SK-N-SH treated with all-trans-retinoic acid at 6 μM for 48 hours (cell line): ENCODE results near the gene LPIN3.

Experiments used
- ATAC-seq: fragments of 200-7000 bp; cut with Tn5 transposase; 3 replicates; pipeline ENCODE4 v1.9.1; 2020; ENCODE audit warnings: mild to moderate bottlenecking, moderate library complexity
- ARNTL ChIP-seq: fragments of 450-650 bp; formaldehyde crosslinking; IDR thresholded peaks from 2 replicates; pipeline ENCODE4 v1.5.0; 2020; ENCODE audit warnings: low read depth, mild to moderate bottlenecking, moderate library complexity, borderline replicate concordance
- BACH2 ChIP-seq: fragments of 250-450 bp; sonication (Bioruptor Pico); IDR thresholded peaks from 2 replicates; pipeline ENCODE4 v1.9.0; 2021; ENCODE audit warnings: mild to moderate bottlenecking, borderline replicate concordance
- CSDC2 ChIP-seq: fragments of 250-450 bp; sonication (Bioruptor Pico); IDR thresholded peaks from 2 replicates; pipeline ENCODE4 v1.5.0; 2020; ENCODE audit warnings: mild to moderate bottlenecking, moderate library complexity
- ESRRG ChIP-seq: fragments of 250-450 bp; sonication (Bioruptor Pico); IDR thresholded peaks from 2 replicates; pipeline ENCODE4 v1.6.1; 2021; ENCODE audit warnings: mild to moderate bottlenecking
- GLIS3 ChIP-seq: fragments of 250-450 bp; sonication (Bioruptor Pico); IDR thresholded peaks from 2 replicates; pipeline ENCODE4 v1.5.0; 2020; ENCODE audit warnings: mild to moderate bottlenecking, moderate library complexity
- ISL1 ChIP-seq: fragments of 250-450 bp; sonication (Bioruptor Pico); IDR thresholded peaks from 2 replicates; pipeline ENCODE4 v2.1.2; 2022; ENCODE audit warnings: mild to moderate bottlenecking, moderate library complexity
- OSR1 ChIP-seq: fragments of 250-450 bp; sonication (Bioruptor Pico); IDR thresholded peaks from 2 replicates; pipeline ENCODE4 v1.8.0; 2022; ENCODE audit warnings: moderate library complexity, mild to moderate bottlenecking, inconsistent platforms
- PPARA ChIP-seq: fragments of 250-450 bp; sonication (Bioruptor Pico); IDR thresholded peaks from 2 replicates; pipeline ENCODE4 v1.5.0; 2020; ENCODE audit warnings: mild to moderate bottlenecking, borderline replicate concordance
- RARB ChIP-seq: fragments of 250-450 bp; sonication (Bioruptor Pico); IDR thresholded peaks from 2 replicates; pipeline ENCODE4 v1.8.0; 2021; ENCODE audit warnings: mild to moderate bottlenecking, moderate library complexity
- SNAI2 ChIP-seq: fragments of 250-450 bp; sonication (Bioruptor Pico); IDR thresholded peaks from 2 replicates; pipeline ENCODE4 v1.5.0; 2020; ENCODE audit warnings: mild to moderate bottlenecking, moderate library complexity
- TCF4 ChIP-seq: fragments of 250-450 bp; sonication (Bioruptor Pico); IDR thresholded peaks from 2 replicates; pipeline ENCODE4 v1.8.0; 2021; ENCODE audit warnings: mild to moderate bottlenecking, moderate library complexity, borderline replicate concordance
- TOX ChIP-seq: fragments of 250-450 bp; sonication (Bioruptor Pico); IDR thresholded peaks from 2 replicates; pipeline ENCODE4 v1.8.0; 2021; ENCODE audit warnings: mild to moderate bottlenecking, moderate library complexity, borderline replicate concordance
- ZC3H10 ChIP-seq: fragments of 250-450 bp; sonication (Bioruptor Pico); IDR thresholded peaks from 2 replicates; pipeline ENCODE4 v1.5.1; 2021; ENCODE audit warnings: mild to moderate bottlenecking, moderate library complexity
- ZFP3 ChIP-seq: fragments of 250-450 bp; sonication (Bioruptor Pico); IDR thresholded peaks from 2 replicates; pipeline ENCODE4 v1.5.0; 2020; ENCODE audit warnings: mild to moderate bottlenecking, moderate library complexity
- ZFP30 ChIP-seq: fragments of 450-650 bp; formaldehyde crosslinking; IDR thresholded peaks from 2 replicates; pipeline ENCODE4 v1.5.0; 2022; ENCODE audit warnings: mild to moderate bottlenecking, moderate library complexity
- ZNF565 ChIP-seq: fragments of 450-650 bp; formaldehyde crosslinking; conservative IDR thresholded peaks from 2 replicates; pipeline ENCODE4 v1.5.0; 2020; ENCODE audit warnings: low read depth, mild to moderate bottlenecking, moderate library complexity
- ZNF70 ChIP-seq: fragments of 450-650 bp; formaldehyde crosslinking; IDR thresholded peaks from 2 replicates; pipeline ENCODE4 v1.5.0; 2020; ENCODE audit warnings: mild to moderate bottlenecking, moderate library complexity
- ZNF8 ChIP-seq: fragments of 450-650 bp; formaldehyde crosslinking; IDR thresholded peaks from 2 replicates; pipeline ENCODE4 v1.5.0; 2020; ENCODE audit warnings: mild to moderate bottlenecking, moderate library complexity
- TF ChIP-seq, protein P1 (sequence below): fragments of 250-450 bp; sonication (Bioruptor Pico); IDR thresholded peaks from 2 replicates; pipeline ENCODE4 v1.5.0; 2020; ENCODE audit warnings: mild to moderate bottlenecking, moderate library complexity
- TF ChIP-seq, protein P2 (sequence below): fragments of 250-450 bp; sonication (Bioruptor Pico); IDR thresholded peaks from 2 replicates; pipeline ENCODE4 v1.5.1; 2021; ENCODE audit warnings: mild to moderate bottlenecking, moderate library complexity
- TF ChIP-seq, protein P3 (sequence below): fragments of 250-450 bp; sonication (Bioruptor Pico); IDR thresholded peaks from 2 replicates; pipeline ENCODE4 v1.8.0; 2021; ENCODE audit warnings: low read depth, mild to moderate bottlenecking, moderate library complexity, borderline replicate concordance

LPIN3 gene

DNA sequence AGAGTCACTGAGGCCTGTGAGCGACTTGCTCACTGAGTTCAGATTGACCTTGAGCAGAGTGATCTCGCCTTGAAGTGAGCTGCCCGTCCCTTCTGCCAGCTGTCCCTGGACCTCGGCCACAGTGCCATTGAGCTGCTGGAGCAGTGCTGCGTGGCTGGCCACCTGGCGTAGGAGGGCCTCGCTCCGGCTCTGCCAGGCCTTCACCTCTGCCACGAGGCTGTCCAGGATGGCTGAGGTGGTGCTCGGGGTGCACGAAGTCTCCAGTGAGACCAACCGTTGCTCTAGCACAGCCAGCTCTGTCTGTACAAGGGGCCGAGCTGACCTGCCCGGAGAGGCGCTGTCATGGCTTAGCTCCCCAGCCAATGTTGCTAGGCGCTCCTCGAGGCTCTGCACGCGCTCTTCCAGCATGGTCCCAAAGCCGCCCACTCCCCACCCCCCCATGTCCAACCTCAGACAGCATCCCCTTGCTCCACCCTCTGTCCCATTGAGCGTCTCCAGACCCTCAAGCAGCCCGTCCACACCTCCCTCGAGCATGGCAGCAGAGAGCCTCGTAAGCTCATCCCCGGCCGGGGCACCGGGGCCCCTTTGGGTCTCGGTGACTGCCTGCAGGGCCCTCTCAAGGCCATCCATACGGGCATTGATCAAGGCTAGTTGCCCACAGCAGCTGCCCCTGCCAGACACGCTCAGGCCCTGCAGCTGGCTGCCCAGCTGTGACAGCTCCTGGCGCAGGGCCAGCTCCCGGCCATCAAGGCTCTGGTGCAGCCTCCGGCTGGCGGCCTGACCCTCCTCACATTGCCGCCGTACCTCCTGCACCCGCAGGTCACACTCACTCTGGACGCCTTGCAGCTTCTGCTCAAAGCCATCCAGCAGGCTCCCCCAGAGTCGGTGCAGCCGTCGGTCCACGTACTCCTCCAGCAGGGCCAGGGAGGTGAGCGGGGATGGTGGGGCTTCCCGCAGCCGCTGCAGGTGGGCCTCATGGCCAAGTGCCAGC lies 21.4 kb downstream of the LPIN3 start:
- no peak for ATAC-seq
- TF ChIP-seq PPARA = no peak

DNA sequence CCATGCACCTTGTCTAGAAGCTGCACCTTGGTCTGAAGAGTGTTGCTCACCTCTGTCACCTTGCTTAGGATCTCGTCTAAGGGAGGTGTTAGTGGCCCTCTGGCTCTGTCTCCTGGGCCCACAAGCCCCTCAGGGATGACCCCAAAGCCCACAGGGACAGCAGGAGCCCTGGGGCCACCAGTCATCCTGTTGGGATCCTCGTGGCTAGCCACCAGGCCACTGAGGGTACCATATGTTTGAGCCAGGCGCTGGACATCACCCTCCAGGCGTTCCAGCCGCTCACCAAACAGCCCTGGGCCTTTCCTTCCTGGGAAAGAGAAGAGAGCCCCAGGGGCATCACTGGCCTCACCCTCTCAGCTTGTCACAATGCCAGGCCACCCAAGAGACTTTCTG lies 22.1 kb downstream of the LPIN3 start:
- no peak for ATAC-seq
- TF ChIP-seq ZFP3 (CRISPR knock-in tag) = no peak
- no peak for TF ChIP-seq ZFP30 (CRISPR knock-in tag)
- TF ChIP-seq, all 23 proteins: peak for 0

DNA sequence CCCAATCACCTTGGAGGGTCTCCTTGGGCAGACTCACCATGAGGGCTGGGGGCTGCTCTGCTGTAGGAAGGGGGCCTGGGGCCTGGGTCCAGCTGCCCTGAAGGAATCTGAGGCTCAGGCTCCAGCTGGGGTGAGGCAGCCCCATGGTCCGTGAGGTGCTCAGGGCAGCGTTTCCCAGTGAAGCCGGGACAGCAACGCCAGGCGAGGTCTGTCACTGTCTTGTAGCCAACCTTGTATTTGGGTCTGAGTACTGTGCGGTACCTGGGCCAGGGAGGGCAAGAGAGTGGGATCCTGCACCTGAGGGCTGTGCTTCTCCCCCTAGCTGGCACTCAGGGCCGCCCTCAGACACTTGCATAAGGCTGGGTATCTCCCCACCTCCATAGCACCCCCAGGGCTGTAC lies 23.0 kb downstream of the LPIN3 start:
- TF ChIP-seq ESRRG (CRISPR knock-in tag) (no peak), GLIS3 (CRISPR knock-in tag) (no peak), CSDC2 (CRISPR knock-in tag) (no peak), TCF4 (CRISPR knock-in tag) (no peak), ZNF8 (CRISPR knock-in tag) (no peak), ISL1 (CRISPR knock-in tag) (no peak)
- TF ChIP-seq, protein P1, sequence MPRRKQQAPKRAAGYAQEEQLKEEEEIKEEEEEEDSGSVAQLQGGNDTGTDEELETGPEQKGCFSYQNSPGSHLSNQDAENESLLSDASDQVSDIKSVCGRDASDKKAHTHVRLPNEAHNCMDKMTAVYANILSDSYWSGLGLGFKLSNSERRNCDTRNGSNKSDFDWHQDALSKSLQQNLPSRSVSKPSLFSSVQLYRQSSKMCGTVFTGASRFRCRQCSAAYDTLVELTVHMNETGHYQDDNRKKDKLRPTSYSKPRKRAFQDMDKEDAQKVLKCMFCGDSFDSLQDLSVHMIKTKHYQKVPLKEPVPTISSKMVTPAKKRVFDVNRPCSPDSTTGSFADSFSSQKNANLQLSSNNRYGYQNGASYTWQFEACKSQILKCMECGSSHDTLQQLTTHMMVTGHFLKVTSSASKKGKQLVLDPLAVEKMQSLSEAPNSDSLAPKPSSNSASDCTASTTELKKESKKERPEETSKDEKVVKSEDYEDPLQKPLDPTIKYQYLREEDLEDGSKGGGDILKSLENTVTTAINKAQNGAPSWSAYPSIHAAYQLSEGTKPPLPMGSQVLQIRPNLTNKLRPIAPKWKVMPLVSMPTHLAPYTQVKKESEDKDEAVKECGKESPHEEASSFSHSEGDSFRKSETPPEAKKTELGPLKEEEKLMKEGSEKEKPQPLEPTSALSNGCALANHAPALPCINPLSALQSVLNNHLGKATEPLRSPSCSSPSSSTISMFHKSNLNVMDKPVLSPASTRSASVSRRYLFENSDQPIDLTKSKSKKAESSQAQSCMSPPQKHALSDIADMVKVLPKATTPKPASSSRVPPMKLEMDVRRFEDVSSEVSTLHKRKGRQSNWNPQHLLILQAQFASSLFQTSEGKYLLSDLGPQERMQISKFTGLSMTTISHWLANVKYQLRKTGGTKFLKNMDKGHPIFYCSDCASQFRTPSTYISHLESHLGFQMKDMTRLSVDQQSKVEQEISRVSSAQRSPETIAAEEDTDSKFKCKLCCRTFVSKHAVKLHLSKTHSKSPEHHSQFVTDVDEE = no peak
- TF ChIP-seq, protein P2, sequence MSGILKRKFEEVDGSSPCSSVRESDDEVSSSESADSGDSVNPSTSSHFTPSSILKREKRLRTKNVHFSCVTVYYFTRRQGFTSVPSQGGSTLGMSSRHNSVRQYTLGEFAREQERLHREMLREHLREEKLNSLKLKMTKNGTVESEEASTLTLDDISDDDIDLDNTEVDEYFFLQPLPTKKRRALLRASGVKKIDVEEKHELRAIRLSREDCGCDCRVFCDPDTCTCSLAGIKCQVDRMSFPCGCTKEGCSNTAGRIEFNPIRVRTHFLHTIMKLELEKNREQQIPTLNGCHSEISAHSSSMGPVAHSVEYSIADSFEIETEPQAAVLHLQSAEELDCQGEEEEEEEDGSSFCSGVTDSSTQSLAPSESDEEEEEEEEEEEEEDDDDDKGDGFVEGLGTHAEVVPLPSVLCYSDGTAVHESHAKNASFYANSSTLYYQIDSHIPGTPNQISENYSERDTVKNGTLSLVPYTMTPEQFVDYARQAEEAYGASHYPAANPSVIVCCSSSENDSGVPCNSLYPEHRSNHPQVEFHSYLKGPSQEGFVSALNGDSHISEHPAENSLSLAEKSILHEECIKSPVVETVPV (CRISPR knock-in tag) = no peak
- TF ChIP-seq, all 23 proteins: peak for 0
- no peak for ATAC-seq

DNA sequence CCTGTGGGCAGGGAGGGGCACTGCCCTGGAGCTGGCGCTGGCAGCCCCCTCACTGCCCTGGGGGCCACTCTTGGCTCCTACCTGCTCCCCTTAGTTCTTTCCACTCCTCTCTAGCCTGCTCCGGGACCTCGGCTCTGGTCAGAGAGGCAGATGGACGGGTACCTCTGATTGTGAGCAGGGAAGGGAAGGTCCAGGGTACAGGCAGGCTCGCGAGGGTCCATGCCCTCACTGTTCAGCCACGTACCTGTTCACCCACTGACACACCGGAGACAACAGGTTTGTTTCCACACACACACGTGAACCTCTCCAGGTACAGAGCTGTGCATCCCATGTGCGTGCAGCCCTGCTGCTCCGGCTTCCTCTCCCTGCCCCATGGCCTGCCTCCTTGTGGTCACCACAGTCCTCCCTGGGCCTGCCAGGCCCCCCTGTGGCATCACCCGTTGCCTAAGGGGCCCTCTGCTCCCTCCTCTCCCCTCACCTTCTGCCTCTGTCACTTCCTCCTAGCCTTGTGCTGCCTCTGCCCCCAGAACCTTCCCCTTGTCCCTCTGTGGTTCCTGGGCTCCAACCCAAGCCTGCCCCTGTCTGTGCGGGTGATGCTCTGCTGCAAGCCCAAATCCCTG lies 23.7 kb downstream of the LPIN3 start:
- no peak for ATAC-seq
- TF ChIP-seq ISL1 (CRISPR knock-in tag) = no peak
- TF ChIP-seq RARB (CRISPR knock-in tag) = no peak
- TF ChIP-seq PPARA = no peak
- TF ChIP-seq, protein P3, sequence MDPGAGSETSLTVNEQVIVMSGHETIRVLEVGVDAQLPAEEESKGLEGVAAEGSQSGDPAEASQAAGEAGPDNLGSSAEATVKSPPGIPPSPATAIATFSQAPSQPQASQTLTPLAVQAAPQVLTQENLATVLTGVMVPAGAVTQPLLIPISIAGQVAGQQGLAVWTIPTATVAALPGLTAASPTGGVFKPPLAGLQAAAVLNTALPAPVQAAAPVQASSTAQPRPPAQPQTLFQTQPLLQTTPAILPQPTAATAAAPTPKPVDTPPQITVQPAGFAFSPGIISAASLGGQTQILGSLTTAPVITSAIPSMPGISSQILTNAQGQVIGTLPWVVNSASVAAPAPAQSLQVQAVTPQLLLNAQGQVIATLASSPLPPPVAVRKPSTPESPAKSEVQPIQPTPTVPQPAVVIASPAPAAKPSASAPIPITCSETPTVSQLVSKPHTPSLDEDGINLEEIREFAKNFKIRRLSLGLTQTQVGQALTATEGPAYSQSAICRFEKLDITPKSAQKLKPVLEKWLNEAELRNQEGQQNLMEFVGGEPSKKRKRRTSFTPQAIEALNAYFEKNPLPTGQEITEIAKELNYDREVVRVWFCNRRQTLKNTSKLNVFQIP (CRISPR knock-in tag) = no peak
- no peak for TF ChIP-seq ARNTL (CRISPR knock-in tag)
- TF ChIP-seq ZNF8 (CRISPR knock-in tag) = no peak
- no peak for TF ChIP-seq ZNF70 (CRISPR knock-in tag)
- no peak for TF ChIP-seq ZC3H10 (CRISPR knock-in tag)
- TF ChIP-seq SNAI2 = no peak
- no peak for TF ChIP-seq ESRRG (CRISPR knock-in tag)
- TF ChIP-seq TOX (CRISPR knock-in tag) = no peak
- no peak for TF ChIP-seq ZNF565 (CRISPR knock-in tag)
- TF ChIP-seq OSR1 (CRISPR knock-in tag) = no peak
- TF ChIP-seq BACH2 (CRISPR knock-in tag) = no peak
